HG03457 (cell line): ENCODE results near the gene CDC42EP5.
"Not testable (repeated sequence)": the region's sequence is repeated elsewhere in the genome, so short reads cannot be mapped to it uniquely, and the experiment has no call there.

ENCODE experiments used
- ATAC-seq: cut with Tn5 transposase; IDR thresholded peaks from one replicate; pipeline ENCODE4 v1.9.1; 2021; ENCODE audit warnings: moderate number of reproducible peaks; ENCODE audit not compliant: unreplicated experiment

Gene CDC42EP5

GRCh38 chr19:54473071-54473891 lies at the start of gene CDC42EP5:
Gene CDC42EP5 (minus strand): TSS chr19:54473296. CDS start chr19:54465547, 7,749 bp downstream.
- ATAC-seq: no peak

- ATAC-seq: no peak
Observed at GRCh38 chr19:54521860-54522513, 48.9 kb upstream of the CDC42EP5 start.

- ATAC-seq: no peak
Observed at GRCh38 chr19:54521022-54521859, 48.1 kb upstream of the CDC42EP5 start.

GRCh38 chr19:54518844-54519243 lies 45.7 kb upstream of the CDC42EP5 start:
- no peak for ATAC-seq

- ATAC-seq: no peak
Observed at GRCh38 chr19:54517483-54517882, 44.4 kb upstream of the CDC42EP5 start.

GRCh38 chr19:54515156-54515555 lies 42.1 kb upstream of the CDC42EP5 start:
- ATAC-seq: no peak

- ATAC-seq: not testable (repeated sequence)
Observed at GRCh38 chr19:54509200-54509940, 36.3 kb upstream of the CDC42EP5 start.

- ATAC-seq: not testable (repeated sequence)
Observed at GRCh38 chr19:54508487-54508886, 35.4 kb upstream of the CDC42EP5 start.

GRCh38 chr19:54507824-54508223 lies 34.7 kb upstream of the CDC42EP5 start:
- no peak for ATAC-seq

GRCh38 chr19:54507038-54507717 lies 34.1 kb upstream of the CDC42EP5 start:
- not testable (repeated sequence) for ATAC-seq

GRCh38 chr19:54506079-54506478 lies 33.0 kb upstream of the CDC42EP5 start:
- ATAC-seq: no peak

GRCh38 chr19:54505542-54505941 lies 32.4 kb upstream of the CDC42EP5 start:
- not testable (repeated sequence) for ATAC-seq

- no peak for ATAC-seq
Observed at GRCh38 chr19:54502518-54503048, 29.5 kb upstream of the CDC42EP5 start, which contains the start of gene LAIR2. Gene LAIR2 (plus strand): TSS chr19:54502831. CDS start chr19:54502919, 88 bp downstream.

- ATAC-seq: not testable (repeated sequence)
Observed at GRCh38 chr19:54498451-54498772, 25.3 kb upstream of the CDC42EP5 start.

GRCh38 chr19:54497747-54498450 lies 24.8 kb upstream of the CDC42EP5 start:
- not testable (repeated sequence) for ATAC-seq

- not testable (repeated sequence) for ATAC-seq
Observed at GRCh38 chr19:54495284-54495683, 22.2 kb upstream of the CDC42EP5 start.

GRCh38 chr19:54493967-54494585 lies 21.0 kb upstream of the CDC42EP5 start:
- no peak for ATAC-seq

- ATAC-seq: not testable (repeated sequence)
Observed at GRCh38 chr19:54493056-54493455, 20.0 kb upstream of the CDC42EP5 start.

- no peak for ATAC-seq
Observed at GRCh38 chr19:54492568-54492967, 19.5 kb upstream of the CDC42EP5 start.
